Mesendoderm (in vitro differentiated cells): ENCODE measurements around the gene EPAS1.

Source experiments
- DNase-seq: peaks from one replicate; pipeline ENCODE4 v3.0.0; 2013
- H2AK5ac ChIP-seq: 2 replicates; pipeline ENCODE4 v1.6.1; 2013; ENCODE audit warnings: low read length, inconsistent platforms
- H2BK120ac ChIP-seq: 2 replicates; pipeline ENCODE4 v1.6.1; 2013; ENCODE audit warnings: low read depth, mild to moderate bottlenecking, low read length, moderate library complexity, mixed read lengths
- H2BK15ac ChIP-seq: replicated peaks from 2 replicates; pipeline ENCODE4 v1.6.1; 2013; ENCODE audit warnings: low read depth, mild to moderate bottlenecking, moderate library complexity
- H2BK5ac ChIP-seq: 2 replicates; pipeline ENCODE4 v1.6.1; 2013; ENCODE audit warnings: low read length, inconsistent platforms
- H3K18ac ChIP-seq: 2 replicates; pipeline ENCODE4 v1.6.1; 2013; ENCODE audit warnings: mild to moderate bottlenecking, low read length, mixed read lengths
- H3K23ac ChIP-seq: one replicate; pipeline ENCODE4 v1.6.1; 2013; ENCODE audit warnings: low read length
- H3K27ac ChIP-seq: 2 replicates; pipeline ENCODE4 v1.5.1; 2013; ENCODE audit warnings: low read depth, mild to moderate bottlenecking, inconsistent platforms, low read length, moderate library complexity
- H3K27me3 ChIP-seq: 2 replicates; pipeline ENCODE4 v1.6.1; 2013; ENCODE audit warnings: low read length, control low read depth, mild to moderate bottlenecking, inconsistent platforms; ENCODE audit not compliant: insufficient read depth, poor library complexity
- H3K36me3 ChIP-seq: 2 replicates; pipeline ENCODE4 v1.6.1; 2013; ENCODE audit warnings: low read length, inconsistent platforms; ENCODE audit not compliant: control insufficient read depth, insufficient read depth
- H3K4ac ChIP-seq: one replicate; pipeline ENCODE4 v1.6.1; 2013; ENCODE audit warnings: low read depth, mild to moderate bottlenecking, low read length, moderate library complexity
- H3K4me1 ChIP-seq: 2 replicates; pipeline ENCODE4 v1.6.1; 2013; ENCODE audit warnings: low read depth, low read length, inconsistent platforms; ENCODE audit not compliant: control insufficient read depth
- H3K4me2 ChIP-seq: 2 replicates; pipeline ENCODE4 v1.6.1; 2013; ENCODE audit warnings: low read length
- H3K4me3 ChIP-seq: 2 replicates; pipeline ENCODE4 v1.5.1; 2013; ENCODE audit warnings: mild to moderate bottlenecking, low read length
- H3K56ac ChIP-seq: one replicate; pipeline ENCODE4 v1.6.1; 2013; ENCODE audit warnings: low read length
- H3K79me1 ChIP-seq: 2 replicates; pipeline ENCODE4 v1.6.1; 2013; ENCODE audit warnings: low read length, inconsistent platforms
- H3K79me2 ChIP-seq: 2 replicates; pipeline ENCODE4 v1.6.1; 2013; ENCODE audit warnings: mild to moderate bottlenecking, low read length; ENCODE audit not compliant: control insufficient read depth, insufficient read depth
- H3K9ac ChIP-seq: 2 replicates; pipeline ENCODE4 v1.6.1; 2013; ENCODE audit warnings: low read length, inconsistent platforms
- H4K5ac ChIP-seq: one replicate; pipeline ENCODE4 v1.6.1; 2013; ENCODE audit warnings: low read length
- H4K8ac ChIP-seq: one replicate; pipeline ENCODE4 v1.6.1; 2013; ENCODE audit warnings: low read depth, mild to moderate bottlenecking, control low read depth, low read length, moderate library complexity
- WGBS: extraction: QIAGEN DNeasy Blood & Tissue Kit; methylation state at CpG from one replicate; pipeline ENCODE4 v1.1.7; 2013; ENCODE audit warnings: low lambda C conversion rate, missing lambda C conversion rate; ENCODE audit not compliant: insufficient coverage; ENCODE audit errors: extremely low coverage; 5-methylcytosine and 5-hydroxymethylcytosine counted together

EPAS1 gene

DNA sequence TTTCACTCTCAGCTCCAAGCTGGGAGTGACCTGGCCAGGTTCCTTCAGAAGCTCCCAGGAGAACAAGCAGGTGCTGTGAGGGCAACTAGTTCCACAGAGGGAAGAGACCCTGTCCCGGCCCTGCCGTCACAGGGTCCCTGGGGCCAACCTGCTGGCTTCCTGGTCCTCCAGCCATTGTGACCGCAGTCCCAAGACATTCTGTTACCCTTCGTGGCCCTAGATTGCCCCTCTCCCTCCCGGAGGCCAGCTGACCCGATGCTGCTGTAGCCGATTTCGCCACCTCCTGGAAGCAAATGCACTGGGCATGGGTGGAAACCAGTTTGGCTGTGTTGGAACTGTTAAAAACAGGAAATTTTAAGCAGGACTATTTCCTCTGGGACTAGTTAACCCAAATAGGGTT is 55.4 kb downstream of the EPAS1 start:
- WGBS: no CpG with 5 or more reads among the region's 8 CpGs
- Histone ChIP-seq H3K79me2 (no peaks in the 10 kb centered on the region), H2AK5ac (no peak overlapping the region), H3K4me2 (no peak overlapping the region), H3K4ac (no peak overlapping the region), H3K4me3 (no peak overlapping the region), H4K5ac (no peak overlapping the region), H2BK120ac (no peak overlapping the region), H3K56ac (no peak overlapping the region), H3K79me1 (no peaks in the 10 kb centered on the region), H3K27me3 (no peaks in the 10 kb centered on the region), H2BK15ac (no peak overlapping the region), H3K23ac (no peak overlapping the region), H3K4me1 (no peaks in the 10 kb centered on the region), H3K18ac (no peak overlapping the region), H3K9ac (no peak overlapping the region), H2BK5ac (no peak overlapping the region), H3K27ac (no peak overlapping the region), H3K36me3 (no peaks in the 10 kb centered on the region), H4K8ac (no peak overlapping the region)
- no peak for DNase-seq

DNA sequence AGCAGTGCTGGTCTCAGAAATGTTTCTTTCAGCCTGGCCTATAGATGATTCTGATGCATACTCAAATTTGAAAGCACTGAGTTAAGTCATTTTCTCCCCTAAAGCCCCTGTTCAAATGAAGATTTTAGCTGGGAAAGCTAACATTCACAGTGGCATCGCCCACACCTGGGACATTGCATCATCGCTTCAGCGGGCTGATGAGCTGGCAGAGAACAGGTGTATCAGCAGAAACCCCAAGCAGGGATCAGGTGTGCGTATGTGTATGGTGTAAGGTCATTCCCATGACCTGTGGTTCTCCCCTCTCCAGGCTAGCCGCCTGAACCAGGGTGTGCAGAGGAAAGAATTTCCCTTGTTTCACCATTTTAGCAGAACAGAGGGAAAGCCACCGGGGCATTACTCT is 56.3 kb downstream of the EPAS1 start:
- no CpG with 5 or more reads among the region's 6 CpGs for WGBS
- Histone ChIP-seq H3K36me3 (no peaks in the 10 kb centered on the region), H4K5ac (no peak overlapping the region), H3K56ac (no peak overlapping the region), H3K18ac (no peak overlapping the region), H3K4ac (no peak overlapping the region), H2AK5ac (no peak overlapping the region), H3K9ac (no peak overlapping the region), H3K27ac (no peak overlapping the region), H3K23ac (no peak overlapping the region), H3K79me2 (no peaks in the 10 kb centered on the region), H2BK120ac (no peak overlapping the region), H2BK5ac (no peak overlapping the region), H3K4me2 (no peak overlapping the region), H3K4me1 (no peaks in the 10 kb centered on the region), H3K4me3 (no peak overlapping the region), H4K8ac (no peak overlapping the region), H3K79me1 (no peaks in the 10 kb centered on the region), H2BK15ac (no peak overlapping the region), H3K27me3 (no peaks in the 10 kb centered on the region)
- DNase-seq: no peak

DNA sequence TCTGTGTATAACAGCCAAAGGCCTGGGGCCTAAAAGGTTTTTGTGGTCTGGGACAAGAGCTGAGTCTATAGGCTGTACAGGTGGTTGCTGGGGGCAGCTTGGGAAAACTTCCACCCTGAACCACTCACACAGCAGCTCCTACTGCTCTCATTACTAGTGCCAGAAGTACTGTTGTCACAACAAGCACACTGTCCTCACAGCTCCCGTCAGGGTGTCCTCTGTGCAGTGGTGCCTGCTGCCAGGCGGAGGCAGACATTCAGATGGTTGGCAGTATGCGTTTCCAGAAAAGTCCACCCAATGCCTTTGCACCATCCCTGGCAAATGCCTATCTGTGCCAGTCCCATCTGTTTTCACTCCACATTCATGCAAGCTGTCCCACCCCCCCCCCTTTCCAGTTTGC is 58.5 kb downstream of the EPAS1 start:
- no peaks in the 10 kb centered on the region for H3K27me3 ChIP-seq
- H3K36me3 ChIP-seq: no peaks in the 10 kb centered on the region
- no peak overlapping the region for H2BK120ac ChIP-seq
- no peak overlapping the region for H4K8ac ChIP-seq
- no peak overlapping the region for H4K5ac ChIP-seq
- no peak overlapping the region for H3K4ac ChIP-seq
- no CpG with 5 or more reads among the region's 3 CpGs for WGBS
- no peak overlapping the region for H3K23ac ChIP-seq
- no peaks in the 10 kb centered on the region for H3K79me1 ChIP-seq
- no peak overlapping the region for H2BK5ac ChIP-seq
- H2AK5ac ChIP-seq: no peak overlapping the region
- H3K27ac ChIP-seq: no peak overlapping the region
- no peak overlapping the region for H3K4me2 ChIP-seq
- no peak for DNase-seq
- H3K18ac ChIP-seq: no peak overlapping the region
- no peak overlapping the region for H3K4me3 ChIP-seq
- no peak overlapping the region for H3K9ac ChIP-seq
- H3K79me2 ChIP-seq: no peaks in the 10 kb centered on the region
- H3K4me1 ChIP-seq: no peaks in the 10 kb centered on the region
- no peak overlapping the region for H3K56ac ChIP-seq
- H2BK15ac ChIP-seq: no peak overlapping the region

DNA sequence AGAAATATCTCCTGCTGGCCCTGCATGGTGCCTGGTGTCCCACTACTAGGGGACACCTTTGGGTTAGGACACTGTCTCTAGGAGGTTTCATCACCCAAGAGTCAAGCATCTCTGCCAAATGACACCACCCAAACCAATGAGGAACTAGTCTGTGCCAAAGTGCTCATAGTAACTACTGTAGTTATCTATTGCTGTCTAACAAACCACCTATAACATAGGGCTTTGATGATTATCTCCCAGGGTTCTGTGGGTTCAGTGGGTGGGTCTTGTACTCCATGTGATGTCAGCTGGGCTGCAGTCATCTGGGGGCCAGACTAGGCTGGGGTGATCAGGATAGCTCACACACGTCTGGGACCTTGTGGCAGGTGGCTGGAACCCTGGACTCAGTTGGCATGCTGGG is 59.8 kb downstream of the EPAS1 start:
- Histone ChIP-seq H3K27ac (no peak overlapping the region), H3K4me2 (no peak overlapping the region), H3K56ac (no peak overlapping the region), H2BK120ac (no peak overlapping the region), H2BK5ac (no peak overlapping the region), H3K9ac (no peak overlapping the region), H3K18ac (no peak overlapping the region), H3K4me1 (no peaks in the 10 kb centered on the region), H2AK5ac (no peak overlapping the region), H3K27me3 (no peaks in the 10 kb centered on the region), H3K4me3 (no peak overlapping the region), H3K79me1 (no peaks in the 10 kb centered on the region), H3K79me2 (no peaks in the 10 kb centered on the region), H4K5ac (no peak overlapping the region), H3K23ac (no peak overlapping the region), H2BK15ac (no peak overlapping the region), H4K8ac (no peak overlapping the region), H3K4ac (no peak overlapping the region), H3K36me3 (no peaks in the 10 kb centered on the region)
- no CpG with 5 or more reads among the region's 1 CpG for WGBS
- no peak for DNase-seq

DNA sequence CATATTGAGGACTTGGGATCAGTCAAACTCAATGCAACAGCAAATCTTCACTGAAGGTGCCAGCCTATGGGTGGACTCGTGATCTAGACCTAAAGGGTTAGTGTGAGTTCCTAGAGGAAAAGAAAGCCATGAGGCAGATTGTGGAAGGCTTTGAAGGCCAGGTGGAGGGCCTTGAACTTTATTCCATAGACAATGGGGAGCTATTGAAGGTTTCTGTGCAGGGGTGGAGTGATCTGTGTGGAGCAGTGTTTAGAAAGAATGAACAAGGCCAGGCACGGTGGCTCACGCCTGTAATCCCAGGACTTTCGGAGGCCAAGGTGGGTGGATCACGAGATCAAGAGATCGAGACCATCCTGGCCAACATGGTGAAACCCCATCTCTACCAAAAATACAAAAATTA is 61.5 kb downstream of the EPAS1 start:
- no peak overlapping the region for H3K18ac ChIP-seq
- H3K23ac ChIP-seq: no peak overlapping the region
- no peaks in the 10 kb centered on the region for H3K36me3 ChIP-seq
- no peak overlapping the region for H4K5ac ChIP-seq
- H3K4me2 ChIP-seq: no peak overlapping the region
- no peak overlapping the region for H3K4me3 ChIP-seq
- H2BK5ac ChIP-seq: no peak overlapping the region
- no peak overlapping the region for H3K27ac ChIP-seq
- H3K79me2 ChIP-seq: no peaks in the 10 kb centered on the region
- H4K8ac ChIP-seq: no peak overlapping the region
- H3K4ac ChIP-seq: no peak overlapping the region
- no peak for DNase-seq
- H2AK5ac ChIP-seq: no peak overlapping the region
- no peak overlapping the region for H2BK120ac ChIP-seq
- no peak overlapping the region for H3K56ac ChIP-seq
- H3K79me1 ChIP-seq: no peaks in the 10 kb centered on the region
- no peak overlapping the region for H2BK15ac ChIP-seq
- WGBS: no CpG with 5 or more reads among the region's 6 CpGs
- no peaks in the 10 kb centered on the region for H3K27me3 ChIP-seq
- no peak overlapping the region for H3K9ac ChIP-seq
- no peaks in the 10 kb centered on the region for H3K4me1 ChIP-seq

DNA sequence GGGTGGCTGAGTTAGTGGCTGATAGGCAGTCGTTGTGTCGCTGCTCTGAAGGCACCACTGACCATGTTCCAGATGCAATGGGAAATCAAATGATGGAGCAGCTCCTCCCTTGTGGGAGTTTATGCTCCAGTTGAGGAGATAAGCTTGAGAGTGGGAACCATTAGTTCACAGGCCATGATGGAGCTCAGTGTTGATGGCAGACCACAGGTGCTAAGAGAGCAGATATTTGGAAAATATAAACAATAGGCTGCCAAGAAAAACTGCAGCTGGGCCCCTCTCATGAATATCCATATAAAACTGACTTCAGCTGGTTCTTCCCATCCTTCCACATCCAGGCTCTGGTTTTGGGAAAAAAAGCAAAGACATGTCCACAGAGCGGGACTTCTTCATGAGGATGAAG is 63.1 kb downstream of the EPAS1 start:
- Histone ChIP-seq H3K4me1 (no peaks in the 10 kb centered on the region), H3K4me2 (no peak overlapping the region)
- no CpG with 5 or more reads among the region's 3 CpGs for WGBS

More for the DNA sequence above, 63.1 kb downstream of the EPAS1 start:
- no peak overlapping the region for H3K18ac ChIP-seq
- no peak overlapping the region for H2BK5ac ChIP-seq
- H3K79me2 ChIP-seq: no peaks in the 10 kb centered on the region
- DNase-seq: no peak
- no peaks in the 10 kb centered on the region for H3K36me3 ChIP-seq
- H4K5ac ChIP-seq: no peak overlapping the region
- H3K79me1 ChIP-seq: no peaks in the 10 kb centered on the region
- no peak overlapping the region for H3K27ac ChIP-seq
- H4K8ac ChIP-seq: no peak overlapping the region
- no peak overlapping the region for H3K4ac ChIP-seq
- H3K27me3 ChIP-seq: no peaks in the 10 kb centered on the region
- no peak overlapping the region for H3K9ac ChIP-seq
- no peak overlapping the region for H3K23ac ChIP-seq
- H2AK5ac ChIP-seq: no peak overlapping the region
- no peak overlapping the region for H2BK120ac ChIP-seq
- H2BK15ac ChIP-seq: no peak overlapping the region
- no peak overlapping the region for H3K4me3 ChIP-seq
- no peak overlapping the region for H3K56ac ChIP-seq
